Upper lobe of left lung (tissue), 6 donors: ENCODE results near the gene GPATCH3. TPM values are rescaled to one million over a fixed set of nuclear protein-coding genes. Genes with fewer than 3 reads are reported as not detected.

Source experiments
- ATAC-seq, 2 donors: fragments of 200-7000 bp; cut with Tn5 transposase; one replicate each; pipeline ENCODE4 v1.9.1; 2022; ENCODE audit warnings: mild to moderate bottlenecking in 2 of 2, moderate library complexity in 2 of 2; ENCODE audit not compliant: low FRiP score in 2 of 2
- DNase-seq, 2 donors: peaks; one replicate each; pipeline ENCODE4 v3.0.0-alpha.2; 2019 to 2020
- H3K27ac ChIP-seq, 4 donors: fragments of 200-600 bp; sonication (generic); one replicate each; pipeline ENCODE4 v1.5.1; 2016 to 2019
- H3K27me3 ChIP-seq, 4 donors: fragments of 200-600 bp; sonication (generic); one replicate each; pipeline ENCODE4 v1.5.1; 2017 to 2019
- H3K36me3 ChIP-seq, 4 donors: fragments of 200-600 bp; sonication (generic); one replicate each; pipeline ENCODE4 v1.5.1; 2016 to 2019
- H3K4me1 ChIP-seq, 4 donors: fragments of 200-600 bp; sonication (generic); one replicate each; pipeline ENCODE4 v1.5.1; 2018 to 2019
- H3K4me3 ChIP-seq, 4 donors: fragments of 200-600 bp; sonication (generic); one replicate each; pipeline ENCODE4 v1.5.1; 2017 to 2019; ENCODE audit warnings: mild to moderate bottlenecking in 2 of 4, moderate library complexity in 1 of 4
- H3K9me3 ChIP-seq, 4 donors: fragments of 200-600 bp; sonication (generic); one replicate each; pipeline ENCODE4 v1.5.1; 2018 to 2019
- CTCF ChIP-seq, 6 experiments: fragments of 450-650 bp in 4 of 6; fragments of 200-600 bp in 2 of 6; sonication (generic) in 2 of 6; IDR thresholded peaks; one replicate each; pipeline ENCODE4 v1.5.1; 2016 to 2019; ENCODE audit warnings: antibody characterized with exemption in 6 of 6
- EP300 ChIP-seq, 4 donors: sonication (generic); formaldehyde crosslinking; IDR thresholded peaks; one replicate each; pipeline ENCODE4 v1.5.1; 2017; ENCODE audit warnings: antibody characterized with exemption in 4 of 4, control low read depth in 2 of 4
- POLR2A ChIP-seq, 4 donors: fragments of 450-650 bp; IDR thresholded peaks; one replicate each; pipeline ENCODE4 v1.5.1; 2016 to 2017; ENCODE audit warnings: antibody characterized with exemption in 4 of 4, mild to moderate bottlenecking in 2 of 4
- POLR2AphosphoS5 ChIP-seq, 2 donors: sonication (generic); formaldehyde crosslinking; IDR thresholded peaks; one replicate each; pipeline ENCODE4 v1.5.1; 2017; ENCODE audit warnings: antibody characterized with exemption in 2 of 2
- WGBS, 2 donors: methylation state at CpG; one replicate each; pipeline ENCODE4 v1.1.5; 2017 to 2018; 5-methylcytosine and 5-hydroxymethylcytosine counted together
- total RNA-seq, 6 donors: library from RNA; depleted of rRNA in 4 of 6; stranded (reverse); fragments of >200 nt in 4 of 6; gene quantifications; one replicate each; pipeline versions ENCODE4 v1.1.0 to v1.2.1, GENCODE V29; 2016 to 2021
- donor health status: DM: no; HTN: no; CAD: no; lungs with moderate emphysema.
- donor health status: DM: no; HTN: yes; CAD: no; lungs with severe emphysema.

The GPATCH3 gene
- total RNA-seq, 6 donors from 2014 or later = 9.4 to 20.8 (median 14.9) TPM

GRCh38 chr1:26910343-26911160 is 10.3 kb upstream of the GPATCH3 start:
- H3K27ac ChIP-seq = peak overlapping the region in 1 of 4 donors; percentile 52

GRCh38 chr1:26909951-26910342 is 9.7 kb upstream of the GPATCH3 start:
- no peaks in the 10 kb centered on the region for H3K36me3 ChIP-seq
- H3K27me3 ChIP-seq = no peaks in the 10 kb centered on the region
- H3K27ac ChIP-seq = no peak overlapping the region
- DNase-seq (no peak), ATAC-seq (no peak)
- WGBS, 2 donors = 77% methylated on average over 3 of the region's 3 CpGs; no CpG with 5 or more reads in 1 of the 2 donors
- H3K4me1 ChIP-seq = peaks cover 0 to 28% (median 8%) of the 10 kb centered on the region in 4 donors
- TF ChIP-seq CTCF (IDR thresholded peaks at IDR 0.05) (no peak), POLR2A (IDR thresholded peaks at IDR 0.05) (no peak), EP300 (IDR thresholded peaks at IDR 0.05) (no peak), POLR2AphosphoS5 (IDR thresholded peaks at IDR 0.05) (no peak)
- H3K9me3 ChIP-seq = no peaks in the 10 kb centered on the region
- no peak overlapping the region for H3K4me3 ChIP-seq

More at GRCh38 chr1:26910343-26911160, 10.3 kb upstream of the GPATCH3 start:
- Histone ChIP-seq H3K36me3 (no peaks in the 10 kb centered on the region), H3K4me3 (no peak overlapping the region), H3K27me3 (no peaks in the 10 kb centered on the region), H3K4me1 (peaks cover 0 to 31% (median 8%) of the 10 kb centered on the region in 4 donors), H3K9me3 (no peaks in the 10 kb centered on the region)
- ATAC-seq (peak in 1 of 2 donors; percentile 16), DNase-seq (peak in 1 of 2 donors; percentile 38)
- 39 to 70% methylated on average over 4 of the region's 4 CpGs for WGBS, 2 donors
- TF ChIP-seq CTCF (IDR thresholded peaks at IDR 0.05) = no peak
- TF ChIP-seq POLR2AphosphoS5 (IDR thresholded peaks at IDR 0.05) = no peak
- TF ChIP-seq POLR2A (IDR thresholded peaks at IDR 0.05) = no peak
- TF ChIP-seq EP300 (IDR thresholded peaks at IDR 0.05) = no peak

GRCh38 chr1:26907071-26907917 is 7.0 kb upstream of the GPATCH3 start:
- Histone ChIP-seq H3K4me3 (no peak overlapping the region), H3K27me3 (no peaks in the 10 kb centered on the region), H3K9me3 (no peaks in the 10 kb centered on the region), H3K4me1 (peaks cover 0 to 20% (median 8%) of the 10 kb centered on the region in 4 donors), H3K27ac (peak overlapping the region in 1 of 4 donors; percentile 3), H3K36me3 (no peaks in the 10 kb centered on the region)
- ATAC-seq (peak; percentile 60 to 73), DNase-seq (peak in 1 of 2 donors; percentile 77)
- peak in 1 of 2 donors; percentile 10 for TF ChIP-seq POLR2AphosphoS5 (IDR thresholded peaks at IDR 0.05)
- TF ChIP-seq POLR2A (IDR thresholded peaks at IDR 0.05) = no peak
- 56 to 62% methylated on average over 5 to 6 of the region's 6 CpGs for WGBS, 2 donors

GRCh38 chr1:26900815-26901511 is 696 bp upstream of the GPATCH3 start:
- TF ChIP-seq EP300 (IDR thresholded peaks at IDR 0.05) = no peak
- no peak for TF ChIP-seq POLR2A (IDR thresholded peaks at IDR 0.05)
- TF ChIP-seq POLR2AphosphoS5 (IDR thresholded peaks at IDR 0.05) = no peak
- TF ChIP-seq CTCF (IDR thresholded peaks at IDR 0.05) = no peak
- H3K36me3 ChIP-seq = peaks cover 5 to 24% (median 13%) of the 10 kb centered on the region in 4 donors
- H3K4me3 ChIP-seq = peak overlapping the region; percentile 71 to 100 (median 84)
- no peaks in the 10 kb centered on the region for H3K27me3 ChIP-seq
- ATAC-seq (no peak), DNase-seq (no peak)
- no peaks in the 10 kb centered on the region for H3K9me3 ChIP-seq
- H3K27ac ChIP-seq = peak overlapping the region; percentile 85 to 93 (median 88)
- peaks cover 15 to 28% (median 16%) of the 10 kb centered on the region in 4 donors for H3K4me1 ChIP-seq
- WGBS, 2 donors = 62 to 63% methylated on average over 18 of the region's 18 CpGs
